HCT116 (cell line): ENCODE results near the gene ZNF784. TPM values are rescaled to one million over a fixed set of nuclear protein-coding genes. Genes with fewer than 3 reads are reported as not detected.

ENCODE experiments used
- ATAC-seq: fragments of 200-7000 bp; cut with Tn5 transposase; 2 replicates; pipeline ENCODE4 v1.9.1; 2020; ENCODE audit warnings: mild to moderate bottlenecking, moderate library complexity
- BruUV-seq: library from RNA; stranded (reverse); fragments of 400-500 nt; replicated peaks from 2 replicates; lab custom pipeline; 2021; lab: Mats Ljungman, UMichigan
- CTCF ChIA-PET: fragments of 300-600 bp; sonication (Branson Sonifier 250); formaldehyde crosslinking; loops from one replicate; lab custom pipeline; 2021; ENCODE audit warnings: antibody characterized with exemption; lab: Charles Lee
- POLR2A ChIA-PET: fragments of 300-600, 350-600 bp; sonication (Branson Sonifier 250); formaldehyde crosslinking; loops from one replicate; lab custom pipeline; 2021; ENCODE audit warnings: antibody characterized with exemption; lab: Charles Lee
- RAD21 ChIA-PET, 2 experiments: fragments of 300-600 bp; sonication (Branson Sonifier 250); formaldehyde crosslinking; loops; one replicate each; lab custom pipeline; 2023; ENCODE audit warnings: low total read pairs in 2 of 2; ENCODE audit not compliant: uncharacterized antibody in 2 of 2, unreplicated experiment in 2 of 2, low non-redundant PET in 1 of 2; lab: Charles Lee
- DNase-seq: peaks from one replicate; pipeline ENCODE4 v3.0.0-alpha.2; 2010; ENCODE audit warnings: low read depth, low spot score
- H2AFZ ChIP-seq: fragments of 200-600 bp; shearing (Covaris generic), sonication (generic); 2 replicates; pipeline ENCODE4 v1.6.1; 2017; ENCODE audit warnings: low read depth, mixed run types, mixed read lengths, antibody characterized with exemption, low read length; ENCODE audit not compliant: poor library complexity, severe bottlenecking
- H3K27ac ChIP-seq: 2 replicates; pipeline ENCODE4 v1.5.1; 2012; ENCODE audit warnings: low read depth, low read length
- H3K27me3 ChIP-seq: fragments of 200-600 bp; sonication (generic); 2 replicates; pipeline ENCODE4 v1.6.1; 2016; ENCODE audit warnings: mixed run types, low read length, mixed read lengths; ENCODE audit not compliant: insufficient read depth
- H3K36me3 ChIP-seq, 2 experiments: fragments of 200-500 bp in 1 of 2; fragments of 200-600 bp in 1 of 2; sonication (Bioruptor generic) in 1 of 2; sonication (generic) in 1 of 2; 2 replicates each; pipeline versions ENCODE4 v1.5.1 to v1.6.1; 2014 to 2016; ENCODE audit warnings: low read length in 2 of 2, inconsistent platforms in 1 of 2, mixed read lengths in 1 of 2, mixed run types in 1 of 2; ENCODE audit not compliant: insufficient read depth in 2 of 2, control insufficient read depth in 1 of 2
- H3K4me1 ChIP-seq, 2 experiments: fragments of 200-600 bp in 1 of 2; sonication (generic) in 1 of 2; 2 replicates each; pipeline versions ENCODE4 v1.5.1 to v1.6.1; 2012 to 2017; ENCODE audit warnings: low read length in 2 of 2, inconsistent platforms in 1 of 2, mild to moderate bottlenecking in 1 of 2, mixed read lengths in 1 of 2, mixed run types in 1 of 2, moderate library complexity in 1 of 2; ENCODE audit not compliant: insufficient read depth in 2 of 2, control insufficient read depth in 1 of 2
- H3K4me2 ChIP-seq: fragments of 200-600 bp; sonication (generic); 2 replicates; pipeline ENCODE4 v1.6.1; 2017; ENCODE audit warnings: mixed run types, low read length, mixed read lengths
- H3K4me3 ChIP-seq, 2 experiments: fragments of 200-600 bp in 1 of 2; sonication (generic) in 1 of 2; replicated peaks in 1 of 2; 2 replicates each; pipeline ENCODE4 v1.5.1; 2011 to 2016; ENCODE audit warnings: low read length in 2 of 2, control low read depth in 1 of 2, low read depth in 1 of 2, mild to moderate bottlenecking in 1 of 2, mixed read lengths in 1 of 2, mixed run types in 1 of 2
- H3K79me2 ChIP-seq: fragments of 200-600 bp; sonication (generic); 2 replicates; pipeline ENCODE4 v1.6.1; 2017; ENCODE audit warnings: mild to moderate bottlenecking, mixed run types, low read length, moderate library complexity, mixed read lengths; ENCODE audit not compliant: insufficient read depth
- H3K9ac ChIP-seq: fragments of 200-600 bp; sonication (generic); 2 replicates; pipeline ENCODE4 v1.6.1; 2016; ENCODE audit warnings: low read length, mixed read lengths
- H3K9me2 ChIP-seq: fragments of 200-600 bp; sonication (generic), shearing (Covaris generic); 2 replicates; pipeline ENCODE4 v1.6.1; 2017; ENCODE audit warnings: mixed run types, mild to moderate bottlenecking, moderate library complexity; ENCODE audit not compliant: insufficient read depth
- H3K9me3 ChIP-seq, 2 experiments: fragments of 200-500 bp in 1 of 2; fragments of 200-600 bp in 1 of 2; sonication (Bioruptor generic) in 1 of 2; sonication (generic) in 1 of 2; 2 replicates each; pipeline ENCODE4 v1.6.1; 2014 to 2017; ENCODE audit warnings: low read length in 2 of 2, mixed read lengths in 2 of 2, inconsistent platforms in 1 of 2, low read depth in 1 of 2, mild to moderate bottlenecking in 1 of 2, mixed run types in 1 of 2, moderate library complexity in 1 of 2; ENCODE audit not compliant: control insufficient read depth in 1 of 2, insufficient read depth in 1 of 2
- H4K20me1 ChIP-seq: fragments of 200-600 bp; sonication (generic), shearing (Covaris generic); 2 replicates; pipeline ENCODE4 v1.6.1; 2017; ENCODE audit warnings: mixed run types, mild to moderate bottlenecking, moderate library complexity; ENCODE audit not compliant: insufficient read depth
- JUND ChIP-seq: IDR thresholded peaks from 2 replicates; pipeline ENCODE4 v1.6.1; 2012
- POLR2A ChIP-seq: IDR thresholded peaks from 2 replicates; pipeline ENCODE4 v1.7.0; 2011; ENCODE audit warnings: borderline replicate concordance; ENCODE audit not compliant: insufficient read depth, insufficient read length; ENCODE audit errors: extremely low read depth
- RAD21 ChIP-seq: IDR thresholded peaks from 2 replicates; pipeline ENCODE4 v1.6.1; 2012; ENCODE audit warnings: low read depth, mild to moderate bottlenecking
- TCF7L2 ChIP-seq: IDR thresholded peaks from 2 replicates; pipeline ENCODE4 v1.7.0; 2011; ENCODE audit warnings: borderline replicate concordance, inconsistent platforms; ENCODE audit not compliant: insufficient read depth, insufficient read length; ENCODE audit errors: extremely low read depth
- ZNF274 ChIP-seq: fragments of 200-500 bp; sonication (Bioruptor generic); IDR thresholded peaks from 2 replicates; pipeline ENCODE4 v1.6.1; 2014; ENCODE audit warnings: mild to moderate bottlenecking, low read depth, low read length, inconsistent platforms
- intact Hi-C: fragments of 100-400 bp; cut with micrococcal nuclease; formaldehyde crosslinking; loops from 2 replicates; pipeline ENCODE4 v1.10.0; 2022
- total RNA-seq: library from RNA; stranded (reverse); gene quantifications from one replicate; pipeline ENCODE4 v1.2.1, GENCODE V29; 2021; ENCODE audit not compliant: unreplicated experiment
- TF ChIP-seq, protein P1 (sequence below): IDR thresholded peaks from 2 replicates; pipeline ENCODE4 v1.6.1; 2012
- TF ChIP-seq, protein P2 (sequence below): IDR thresholded peaks from 2 replicates; pipeline ENCODE4 v1.6.1; 2012; ENCODE audit warnings: low read depth
- TF ChIP-seq, protein P3 (sequence below), 3 experiments: fragments of 200-600 bp in 1 of 3; sonication (generic) in 1 of 3; IDR thresholded peaks in 2 of 3; conservative IDR thresholded peaks in 1 of 3; 2 replicates each; pipeline ENCODE4 v1.5.1; 2012 to 2017; ENCODE audit warnings: low read depth in 2 of 3, low read length in 2 of 3, antibody characterized with exemption in 1 of 3, borderline replicate concordance in 1 of 3, control low read depth in 1 of 3, mild to moderate bottlenecking in 1 of 3, mixed read lengths in 1 of 3, mixed run types in 1 of 3, moderate library complexity in 1 of 3; ENCODE audit not compliant: insufficient read depth in 1 of 3

Gene ZNF784
- total RNA-seq, 1 experiment from 2014 or later: 5.3 TPM

DNA sequence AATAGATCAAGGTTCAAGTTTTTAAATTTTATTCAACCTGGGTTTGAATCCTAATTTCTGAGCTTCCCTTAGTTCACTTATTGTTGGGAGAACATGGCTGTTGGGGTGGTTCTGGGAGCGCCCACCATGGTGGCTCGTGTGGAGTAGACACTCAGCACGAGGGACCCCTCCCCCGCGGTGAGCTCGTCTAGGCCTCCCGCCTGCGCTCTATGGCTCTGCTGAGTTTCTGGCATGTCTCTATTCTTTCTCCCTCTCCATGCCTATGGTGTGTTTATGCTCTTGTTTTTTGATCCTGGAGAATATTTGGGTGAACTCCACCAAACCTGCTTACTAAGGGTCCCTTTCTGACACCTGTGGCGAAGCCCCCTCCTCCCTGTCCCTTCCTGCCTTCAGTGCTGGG, 49.1 kb upstream of the ZNF784 start (continued):
- TF ChIP-seq, protein P1, sequence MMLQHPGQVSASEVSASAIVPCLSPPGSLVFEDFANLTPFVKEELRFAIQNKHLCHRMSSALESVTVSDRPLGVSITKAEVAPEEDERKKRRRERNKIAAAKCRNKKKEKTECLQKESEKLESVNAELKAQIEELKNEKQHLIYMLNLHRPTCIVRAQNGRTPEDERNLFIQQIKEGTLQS: no peak
- no peak for TF ChIP-seq POLR2A
- no peak for TF ChIP-seq ZNF274
- TF ChIP-seq TCF7L2: no peak
- no peak for TF ChIP-seq JUND
- TF ChIP-seq, protein P2, sequence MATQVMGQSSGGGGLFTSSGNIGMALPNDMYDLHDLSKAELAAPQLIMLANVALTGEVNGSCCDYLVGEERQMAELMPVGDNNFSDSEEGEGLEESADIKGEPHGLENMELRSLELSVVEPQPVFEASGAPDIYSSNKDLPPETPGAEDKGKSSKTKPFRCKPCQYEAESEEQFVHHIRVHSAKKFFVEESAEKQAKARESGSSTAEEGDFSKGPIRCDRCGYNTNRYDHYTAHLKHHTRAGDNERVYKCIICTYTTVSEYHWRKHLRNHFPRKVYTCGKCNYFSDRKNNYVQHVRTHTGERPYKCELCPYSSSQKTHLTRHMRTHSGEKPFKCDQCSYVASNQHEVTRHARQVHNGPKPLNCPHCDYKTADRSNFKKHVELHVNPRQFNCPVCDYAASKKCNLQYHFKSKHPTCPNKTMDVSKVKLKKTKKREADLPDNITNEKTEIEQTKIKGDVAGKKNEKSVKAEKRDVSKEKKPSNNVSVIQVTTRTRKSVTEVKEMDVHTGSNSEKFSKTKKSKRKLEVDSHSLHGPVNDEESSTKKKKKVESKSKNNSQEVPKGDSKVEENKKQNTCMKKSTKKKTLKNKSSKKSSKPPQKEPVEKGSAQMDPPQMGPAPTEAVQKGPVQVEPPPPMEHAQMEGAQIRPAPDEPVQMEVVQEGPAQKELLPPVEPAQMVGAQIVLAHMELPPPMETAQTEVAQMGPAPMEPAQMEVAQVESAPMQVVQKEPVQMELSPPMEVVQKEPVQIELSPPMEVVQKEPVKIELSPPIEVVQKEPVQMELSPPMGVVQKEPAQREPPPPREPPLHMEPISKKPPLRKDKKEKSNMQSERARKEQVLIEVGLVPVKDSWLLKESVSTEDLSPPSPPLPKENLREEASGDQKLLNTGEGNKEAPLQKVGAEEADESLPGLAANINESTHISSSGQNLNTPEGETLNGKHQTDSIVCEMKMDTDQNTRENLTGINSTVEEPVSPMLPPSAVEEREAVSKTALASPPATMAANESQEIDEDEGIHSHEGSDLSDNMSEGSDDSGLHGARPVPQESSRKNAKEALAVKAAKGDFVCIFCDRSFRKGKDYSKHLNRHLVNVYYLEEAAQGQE: no peak
- no peak for TF ChIP-seq RAD21

DNA sequence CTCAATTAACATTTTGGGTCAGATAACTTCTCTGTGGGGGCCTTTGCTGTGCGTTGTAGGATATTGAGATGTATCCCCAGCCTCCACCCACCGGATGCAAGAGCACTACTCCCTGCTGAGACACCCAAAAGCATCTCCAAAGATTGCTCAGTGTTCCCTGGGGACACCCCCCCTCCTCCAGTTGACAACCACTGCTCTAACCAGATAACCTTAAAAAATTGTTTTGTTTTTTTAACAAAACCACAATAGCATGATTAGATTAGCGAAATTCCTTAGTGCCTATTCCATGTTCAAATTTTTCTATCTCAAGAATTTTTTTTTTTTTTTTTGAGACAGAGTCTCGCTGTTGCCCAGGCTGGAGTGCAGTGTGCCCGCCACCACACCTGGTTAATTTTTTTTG, 48.1 kb upstream of the ZNF784 start:
- H3K4me2 ChIP-seq: no peak overlapping the region
- H3K36me3 ChIP-seq: peaks cover 19 to 38% of the 10 kb centered on the region in 2 experiments; a peak in 3 of 4 replicates
- BruUV-seq: no TSS peak
- no peak overlapping the region for H3K27ac ChIP-seq
- no peak for ATAC-seq
- ChIA-PET CTCF (interaction anchor here (1.5 to 2.3 kb wide), 2 partner anchors 15 to 18 kb away, joined by 15 to 23 read pairs; partner anchors contain the start of gene U2AF2), RAD21 (no interaction called here), POLR2A (no interaction called here)
- intact Hi-C loops: no loop called here
- no peak overlapping the region for H3K9ac ChIP-seq
- H2AFZ ChIP-seq: no peak overlapping the region
- 0 out of 2 replicates have a peak, but pooled peaks cover 8% of the 10 kb centered on the region for H4K20me1 ChIP-seq
- no peak for DNase-seq
- H3K79me2 ChIP-seq: peaks cover 92% of the 10 kb centered on the region
- no peaks in the 10 kb centered on the region for H3K9me2 ChIP-seq
- no peaks in the 10 kb centered on the region for H3K9me3 ChIP-seq
- H3K4me1 ChIP-seq: peaks cover 13 to 48% of the 10 kb centered on the region in 2 experiments
- no peak overlapping the region for H3K4me3 ChIP-seq
- no peaks in the 10 kb centered on the region for H3K27me3 ChIP-seq
- TF ChIP-seq, protein P3, sequence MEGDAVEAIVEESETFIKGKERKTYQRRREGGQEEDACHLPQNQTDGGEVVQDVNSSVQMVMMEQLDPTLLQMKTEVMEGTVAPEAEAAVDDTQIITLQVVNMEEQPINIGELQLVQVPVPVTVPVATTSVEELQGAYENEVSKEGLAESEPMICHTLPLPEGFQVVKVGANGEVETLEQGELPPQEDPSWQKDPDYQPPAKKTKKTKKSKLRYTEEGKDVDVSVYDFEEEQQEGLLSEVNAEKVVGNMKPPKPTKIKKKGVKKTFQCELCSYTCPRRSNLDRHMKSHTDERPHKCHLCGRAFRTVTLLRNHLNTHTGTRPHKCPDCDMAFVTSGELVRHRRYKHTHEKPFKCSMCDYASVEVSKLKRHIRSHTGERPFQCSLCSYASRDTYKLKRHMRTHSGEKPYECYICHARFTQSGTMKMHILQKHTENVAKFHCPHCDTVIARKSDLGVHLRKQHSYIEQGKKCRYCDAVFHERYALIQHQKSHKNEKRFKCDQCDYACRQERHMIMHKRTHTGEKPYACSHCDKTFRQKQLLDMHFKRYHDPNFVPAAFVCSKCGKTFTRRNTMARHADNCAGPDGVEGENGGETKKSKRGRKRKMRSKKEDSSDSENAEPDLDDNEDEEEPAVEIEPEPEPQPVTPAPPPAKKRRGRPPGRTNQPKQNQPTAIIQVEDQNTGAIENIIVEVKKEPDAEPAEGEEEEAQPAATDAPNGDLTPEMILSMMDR (IDR thresholded peaks at IDR 0.05 in 2 of 3, conservative IDR thresholded peaks at IDR 0.05 in 1 of 3; ENCODE audit: borderline replicate concordance in 1 of 3, insufficient read depth in 1 of 3, low read depth in 2 of 3, low read length in 2 of 3): no peak
